Transverse colon (tissue), 4 donors: ENCODE measurements around the gene LRRC17. TPM values are rescaled to one million over a fixed set of nuclear protein-coding genes. Genes with fewer than 3 reads are reported as not detected.

Source experiments
- DNase-seq: peaks from one replicate; pipeline ENCODE4 v3.0.0-alpha.2; 2019
- H3K27ac ChIP-seq, 4 donors: fragments of 200-600 bp; sonication (generic); 2 replicates each; pipeline ENCODE4 v1.5.1; 2016 to 2018; ENCODE audit warnings: inconsistent platforms in 4 of 4
- H3K27me3 ChIP-seq: fragments of 200-600 bp; sonication (generic); 2 replicates; pipeline ENCODE4 v1.5.1; 2017; ENCODE audit warnings: inconsistent platforms
- H3K36me3 ChIP-seq, 4 donors: fragments of 200-600 bp; sonication (generic); 2 replicates each; pipeline ENCODE4 v1.5.1; 2017 to 2019; ENCODE audit warnings: inconsistent platforms in 4 of 4
- H3K4me1 ChIP-seq, 4 donors: fragments of 200-600 bp; sonication (generic); 2 replicates each; pipeline ENCODE4 v1.5.1; 2017 to 2020; ENCODE audit warnings: inconsistent platforms in 4 of 4
- H3K4me3 ChIP-seq, 4 donors: fragments of 200-600 bp; sonication (generic); 1 replicate in 1 of 4; 2 replicates in 3 of 4; pipeline versions ENCODE4 v1.5.1 to v1.6.1; 2017 to 2019; ENCODE audit warnings: inconsistent platforms in 4 of 4
- H3K9me3 ChIP-seq, 2 donors: fragments of 200-600 bp; sonication (generic); 2 replicates each; pipeline ENCODE4 v1.5.1; 2017 to 2019; ENCODE audit warnings: inconsistent platforms in 2 of 2
- EP300 ChIP-seq: sonication (generic); formaldehyde crosslinking; IDR thresholded peaks from one replicate; pipeline ENCODE4 v1.6.1; 2017; ENCODE audit warnings: antibody characterized with exemption, low read depth
- POLR2A ChIP-seq: fragments of 450-650 bp; IDR thresholded peaks from one replicate; pipeline ENCODE4 v1.6.1; 2016; ENCODE audit warnings: antibody characterized with exemption, mild to moderate bottlenecking, moderate library complexity
- POLR2AphosphoS5 ChIP-seq, 3 donors: sonication (generic); formaldehyde crosslinking; IDR thresholded peaks; one replicate each; pipeline ENCODE4 v1.6.1; 2016; ENCODE audit warnings: antibody characterized with exemption in 3 of 3
- WGBS, 2 donors: methylation state at CpG; one replicate each; pipeline ENCODE4 v1.1.5; 2018; ENCODE audit warnings: low coverage in 1 of 2; 5-methylcytosine and 5-hydroxymethylcytosine counted together
- in situ Hi-C, 4 donors: fragments of 200-750 bp; cut with MboI; loops; one replicate each; pipeline versions ENCODE4 v1.15.0 to v1.15.1; 2017; ENCODE audit warnings: low sequenced_read_pairs in 3 of 4, low pct_ligation_motif_present in 1 of 4, low pct_unique_long_range_greater_than_20kb in 1 of 4
- intact Hi-C: fragments of 100-400 bp; cut with DNase I; formaldehyde crosslinking; loops from one replicate; pipeline ENCODE4 v1.15.1; 2023; ENCODE audit warnings: low total_unique reads
- total RNA-seq, 4 donors: library from RNA; depleted of rRNA; stranded (reverse); fragments of >200 nt; gene quantifications; one replicate each; pipeline ENCODE4 v1.1.0, GENCODE V29; 2016
- TF ChIP-seq, protein P1 (sequence below), 5 experiments: fragments of 200-600 bp in 3 of 5; fragments of 450-650 bp in 2 of 5; sonication (generic) in 3 of 5; IDR thresholded peaks; 1 replicate in 2 of 5; 2 replicates in 3 of 5; pipeline ENCODE4 v1.5.1; 2016 to 2017; ENCODE audit warnings: antibody characterized with exemption in 5 of 5, inconsistent platforms in 3 of 5, mild to moderate bottlenecking in 2 of 5, moderate library complexity in 1 of 5

The LRRC17 gene
- total RNA-seq, 4 donors from 2014 or later: 1.4 to 5.8 (median 2.2) TPM; not detected in 1

DNA sequence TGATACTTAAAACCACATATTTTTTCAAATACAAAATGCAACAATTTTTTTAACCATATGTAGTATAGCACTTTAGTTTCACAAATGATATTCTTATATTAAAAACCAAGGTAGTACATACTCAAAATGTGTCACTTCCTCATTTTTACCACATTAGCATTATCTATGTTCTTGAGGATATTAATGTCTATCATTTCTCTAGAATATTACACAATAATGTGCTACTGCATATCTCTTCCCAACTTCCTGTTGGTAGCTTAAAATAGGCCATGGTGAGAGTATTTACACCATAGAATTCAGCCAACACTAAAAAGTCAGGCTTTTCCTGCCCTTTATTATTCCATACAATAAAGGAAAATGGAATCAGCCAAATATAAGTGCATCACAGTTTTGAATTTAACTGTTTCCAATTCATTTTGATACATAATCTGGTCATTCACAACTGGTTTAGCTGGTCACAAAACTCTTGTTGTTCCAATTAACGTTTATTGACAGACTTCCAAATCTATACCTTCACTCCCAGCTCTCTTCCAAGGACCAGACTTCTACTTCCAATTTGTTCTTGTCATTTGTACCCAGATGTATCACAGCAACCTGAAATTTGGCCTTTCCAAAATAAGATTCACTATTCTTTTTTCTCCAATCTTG lies 20.0 kb upstream of the LRRC17 start:
- no peak for DNase-seq
- intact Hi-C loops (no loop called here), in situ Hi-C loops (no loop called here)
- peaks cover 0 to 23% (median 4%) of the 10 kb centered on the region in 4 donors for H3K4me1 ChIP-seq
- H3K36me3 ChIP-seq: no peaks in the 10 kb centered on the region
- 75 to 78% methylated on average over 1 of the region's 1 CpG for WGBS, 2 donors
- H3K27ac ChIP-seq: no peak overlapping the region
- no peak overlapping the region for H3K4me3 ChIP-seq
- no peaks in the 10 kb centered on the region for H3K27me3 ChIP-seq
- TF ChIP-seq EP300: no peak
- TF ChIP-seq POLR2A: no peak
- no peak for TF ChIP-seq POLR2AphosphoS5 (IDR thresholded peaks at IDR 0.05)
- TF ChIP-seq, protein P1, sequence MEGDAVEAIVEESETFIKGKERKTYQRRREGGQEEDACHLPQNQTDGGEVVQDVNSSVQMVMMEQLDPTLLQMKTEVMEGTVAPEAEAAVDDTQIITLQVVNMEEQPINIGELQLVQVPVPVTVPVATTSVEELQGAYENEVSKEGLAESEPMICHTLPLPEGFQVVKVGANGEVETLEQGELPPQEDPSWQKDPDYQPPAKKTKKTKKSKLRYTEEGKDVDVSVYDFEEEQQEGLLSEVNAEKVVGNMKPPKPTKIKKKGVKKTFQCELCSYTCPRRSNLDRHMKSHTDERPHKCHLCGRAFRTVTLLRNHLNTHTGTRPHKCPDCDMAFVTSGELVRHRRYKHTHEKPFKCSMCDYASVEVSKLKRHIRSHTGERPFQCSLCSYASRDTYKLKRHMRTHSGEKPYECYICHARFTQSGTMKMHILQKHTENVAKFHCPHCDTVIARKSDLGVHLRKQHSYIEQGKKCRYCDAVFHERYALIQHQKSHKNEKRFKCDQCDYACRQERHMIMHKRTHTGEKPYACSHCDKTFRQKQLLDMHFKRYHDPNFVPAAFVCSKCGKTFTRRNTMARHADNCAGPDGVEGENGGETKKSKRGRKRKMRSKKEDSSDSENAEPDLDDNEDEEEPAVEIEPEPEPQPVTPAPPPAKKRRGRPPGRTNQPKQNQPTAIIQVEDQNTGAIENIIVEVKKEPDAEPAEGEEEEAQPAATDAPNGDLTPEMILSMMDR (IDR thresholded peaks at IDR 0.05): no peak
- no peaks in the 10 kb centered on the region for H3K9me3 ChIP-seq

DNA sequence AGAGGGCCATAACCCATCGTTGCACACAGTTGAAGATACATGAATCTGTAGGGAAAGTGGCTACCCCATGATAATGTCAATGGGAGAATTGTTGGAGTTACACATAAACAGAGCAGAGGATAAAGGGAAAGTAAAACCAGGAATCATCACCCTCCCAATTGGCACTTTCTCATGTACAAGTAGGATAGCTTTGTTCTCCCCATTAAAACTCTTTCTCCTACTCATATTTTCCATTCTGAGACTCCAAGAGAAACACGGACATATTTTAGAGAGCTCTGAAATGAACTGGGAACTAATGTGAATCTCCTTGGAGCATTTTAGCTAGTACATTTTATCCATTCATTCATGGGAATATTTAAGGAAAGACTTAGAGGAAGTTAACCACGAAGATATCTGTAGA lies 17.2 kb upstream of the LRRC17 start:
- 50 to 61% methylated on average over 2 to 3 of the region's 3 CpGs for WGBS, 2 donors
- in situ Hi-C loops (no loop called here), intact Hi-C loops (no loop called here)
- Histone ChIP-seq H3K4me3 (no peak overlapping the region), H3K27me3 (no peaks in the 10 kb centered on the region), H3K36me3 (no peaks in the 10 kb centered on the region), H3K4me1 (peaks cover 0 to 25% (median 4%) of the 10 kb centered on the region in 4 donors), H3K9me3 (no peaks in the 10 kb centered on the region), H3K27ac (no peak overlapping the region)
- TF ChIP-seq POLR2A (no peak), EP300 (no peak), POLR2AphosphoS5 (IDR thresholded peaks at IDR 0.05) (no peak)
- TF ChIP-seq, protein P1 (IDR thresholded peaks at IDR 0.05): no peak
- no peak for DNase-seq

DNA sequence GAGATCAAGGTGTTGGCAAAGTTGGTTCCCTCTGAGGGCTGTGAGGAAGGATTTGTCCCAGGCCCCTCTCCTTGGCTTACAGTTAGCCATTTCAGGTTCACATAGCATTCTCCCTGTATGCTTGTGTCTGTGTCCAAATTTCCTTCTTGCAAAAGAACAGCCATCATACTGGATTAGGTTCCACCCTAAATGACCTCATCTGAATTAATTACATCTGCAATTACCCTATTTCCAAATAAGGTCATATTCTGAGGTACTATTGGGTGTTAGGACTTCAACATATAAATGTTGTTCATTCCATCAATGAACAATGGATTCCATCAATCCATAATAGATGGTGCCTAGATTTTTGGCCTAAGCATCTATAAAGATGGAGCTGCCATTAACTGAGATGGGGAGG lies 16.2 kb upstream of the LRRC17 start:
- H3K4me3 ChIP-seq: no peak overlapping the region
- TF ChIP-seq POLR2AphosphoS5 (IDR thresholded peaks at IDR 0.05): no peak
- no peak for TF ChIP-seq POLR2A
- TF ChIP-seq EP300: no peak
- TF ChIP-seq, protein P1 (IDR thresholded peaks at IDR 0.05): no peak
- intact Hi-C loops: no loop called here
- no peak overlapping the region for H3K27ac ChIP-seq
- DNase-seq: no peak
- H3K9me3 ChIP-seq: no peaks in the 10 kb centered on the region
- no peaks in the 10 kb centered on the region for H3K36me3 ChIP-seq
- H3K4me1 ChIP-seq: peaks cover 0 to 25% (median 2%) of the 10 kb centered on the region in 4 donors
- in situ Hi-C loops: no loop called here
- no peaks in the 10 kb centered on the region for H3K27me3 ChIP-seq

DNA sequence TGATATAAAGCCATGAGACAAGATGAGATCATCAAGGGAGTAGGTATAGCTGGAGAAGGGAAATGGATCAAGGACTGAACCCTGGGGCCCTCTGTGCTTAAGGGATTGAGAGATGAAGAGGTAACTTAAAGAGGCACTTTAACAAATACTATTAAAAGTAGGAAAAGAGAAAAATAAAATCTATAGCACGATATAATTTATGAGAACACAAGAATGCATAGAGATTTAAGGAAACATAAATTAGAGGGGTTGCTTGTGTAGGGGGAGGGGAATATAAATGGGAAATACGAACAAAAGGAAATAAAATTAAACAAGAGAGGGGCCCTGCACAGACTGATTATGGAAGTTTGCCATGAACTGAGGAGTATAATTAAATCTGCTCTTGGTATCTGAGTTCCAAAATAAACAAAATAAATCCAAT lies 15.6 kb upstream of the LRRC17 start:
- 35 to 48% methylated on average over 2 of the region's 2 CpGs for WGBS, 2 donors
- in situ Hi-C loops: no loop called here

More for the DNA sequence above, 15.6 kb upstream of the LRRC17 start:
- H3K27ac ChIP-seq: no peak overlapping the region
- no peak for DNase-seq
- intact Hi-C loops: no loop called here
- no peaks in the 10 kb centered on the region for H3K27me3 ChIP-seq
- H3K9me3 ChIP-seq: no peaks in the 10 kb centered on the region
- no peaks in the 10 kb centered on the region for H3K36me3 ChIP-seq
- TF ChIP-seq, protein P1 (IDR thresholded peaks at IDR 0.05): no peak
- TF ChIP-seq POLR2A: no peak
- H3K4me3 ChIP-seq: no peak overlapping the region
- peaks cover 0 to 18% (median 0%) of the 10 kb centered on the region in 4 donors for H3K4me1 ChIP-seq
